HepG2 (cell line): ENCODE results near the gene C3orf18. TPM values are rescaled to one million over a fixed set of nuclear protein-coding genes. Genes with fewer than 3 reads are reported as not detected.

Source experiments
- AGO1 ChIP-seq: fragments of 200-400 bp; formaldehyde crosslinking; IDR thresholded peaks from 2 replicates; pipeline ENCODE4 v1.6.1; 2017; ENCODE audit warnings: mild to moderate bottlenecking, low read depth, low read length, moderate library complexity; ENCODE audit not compliant: poor library complexity, severe bottlenecking
- BRCA1 ChIP-seq: sonication (generic); formaldehyde crosslinking; IDR thresholded peaks from 2 replicates; pipeline ENCODE4 v1.4.0; 2020; ENCODE audit warnings: missing genetic modification reagents
- CC2D1A ChIP-seq: sonication (generic); formaldehyde crosslinking; IDR thresholded peaks from 2 replicates; pipeline ENCODE4 v1.8.1; 2023; ENCODE audit warnings: mild to moderate bottlenecking, missing genetic modification reagents
- EEA1 ChIP-seq: sonication (generic); formaldehyde crosslinking; IDR thresholded peaks from 2 replicates; pipeline ENCODE4 v1.5.1; 2020; ENCODE audit warnings: mild to moderate bottlenecking, missing genetic modification reagents, borderline replicate concordance
- HDAC2 ChIP-seq: sonication (generic); formaldehyde crosslinking; IDR thresholded peaks from 2 replicates; pipeline ENCODE4 v1.4.0; 2020; ENCODE audit warnings: missing genetic modification reagents
- KDM6A ChIP-seq: IDR thresholded peaks from 2 replicates; pipeline ENCODE4 v1.6.1; 2016; ENCODE audit warnings: low read depth
- RAD51 ChIP-seq: fragments of 450-650 bp; IDR thresholded peaks from 2 replicates; pipeline ENCODE4 v1.6.1; 2016; ENCODE audit warnings: borderline replicate concordance
- YEATS2 ChIP-seq: sonication (generic); formaldehyde crosslinking; IDR thresholded peaks from 2 replicates; pipeline ENCODE4 v1.4.0; 2020; ENCODE audit warnings: missing genetic modification reagents, borderline replicate concordance
- ZFP36L1 ChIP-seq: sonication (generic); formaldehyde crosslinking; IDR thresholded peaks from 2 replicates; pipeline ENCODE4 v1.8.0; 2022; ENCODE audit warnings: mild to moderate bottlenecking, missing genetic modification reagents, moderate library complexity
- ZNF331 ChIP-seq: sonication (generic); formaldehyde crosslinking; IDR thresholded peaks from 2 replicates; pipeline ENCODE4 v1.4.0; 2020; ENCODE audit warnings: missing genetic modification reagents
- ZNF724P ChIP-seq: sonication (generic); formaldehyde crosslinking; IDR thresholded peaks from 2 replicates; pipeline ENCODE4 v1.8.0; 2022; ENCODE audit warnings: missing genetic modification reagents, borderline replicate concordance
- polyA plus RNA-seq, 8 experiments: library from polyadenylated mRNA; depleted of rRNA in 3 of 8; stranded (reverse) in 7 of 8; unstranded in 1 of 8; fragments of >200 nt; fragmentation: Illumina TruSeq in 4 of 8; extraction: Trizol in 4 of 8; gene quantifications; 2 replicates each; pipeline versions ENCODE4 v1.2.1 to v1.2.3, GENCODE V29; 2011 to 2016; ENCODE audit warnings: low read depth in 4 of 8, missing spikeins in 1 of 8, mixed read lengths in 1 of 8; ENCODE audit not compliant: insufficient read depth in 1 of 8
- total RNA-seq, 5 experiments: library from RNA; depleted of rRNA; stranded (reverse); fragments of >200 nt; fragmentation: Illumina TruSeq; extraction: Trizol; gene quantifications; 2 replicates each; pipeline ENCODE4 v1.2.3, GENCODE V29; 2016; ENCODE audit warnings: low read depth in 1 of 5
- TF ChIP-seq, protein P1 (sequence below): sonication (generic); formaldehyde crosslinking; IDR thresholded peaks from 2 replicates; pipeline ENCODE4 v1.5.0; 2020; ENCODE audit warnings: missing genetic modification reagents
- TF ChIP-seq, protein P2 (sequence below): sonication (generic); formaldehyde crosslinking; IDR thresholded peaks from 2 replicates; pipeline ENCODE4 v1.4.0; 2020; ENCODE audit warnings: mild to moderate bottlenecking, missing genetic modification reagents, borderline replicate concordance
- TF ChIP-seq, protein P3 (sequence below): sonication (generic); formaldehyde crosslinking; IDR thresholded peaks from 2 replicates; pipeline ENCODE4 v1.4.0; 2020; ENCODE audit warnings: missing genetic modification reagents
- TF ChIP-seq, protein P4 (sequence below): sonication (generic); formaldehyde crosslinking; conservative IDR thresholded peaks from 2 replicates; pipeline ENCODE4 v1.8.0; 2022; ENCODE audit warnings: missing genetic modification reagents
- TF ChIP-seq, protein P5 (sequence below), 2 experiments: sonication (generic) in 1 of 2; formaldehyde crosslinking in 1 of 2; IDR thresholded peaks; 2 replicates each; pipeline versions ENCODE4 v1.4.0 to v1.6.1; 2018 to 2020; ENCODE audit warnings: missing genetic modification reagents in 2 of 2, borderline replicate concordance in 1 of 2, low read depth in 1 of 2, mild to moderate bottlenecking in 1 of 2, missing biosample characterization in 1 of 2

C3orf18 gene
- total and polyA plus RNA-seq, 2 of the 13 experiments (the other 11 are each of a cell fraction or from before 2014, with no cell fraction given) = 1.6 to 4.8 TPM

DNA sequence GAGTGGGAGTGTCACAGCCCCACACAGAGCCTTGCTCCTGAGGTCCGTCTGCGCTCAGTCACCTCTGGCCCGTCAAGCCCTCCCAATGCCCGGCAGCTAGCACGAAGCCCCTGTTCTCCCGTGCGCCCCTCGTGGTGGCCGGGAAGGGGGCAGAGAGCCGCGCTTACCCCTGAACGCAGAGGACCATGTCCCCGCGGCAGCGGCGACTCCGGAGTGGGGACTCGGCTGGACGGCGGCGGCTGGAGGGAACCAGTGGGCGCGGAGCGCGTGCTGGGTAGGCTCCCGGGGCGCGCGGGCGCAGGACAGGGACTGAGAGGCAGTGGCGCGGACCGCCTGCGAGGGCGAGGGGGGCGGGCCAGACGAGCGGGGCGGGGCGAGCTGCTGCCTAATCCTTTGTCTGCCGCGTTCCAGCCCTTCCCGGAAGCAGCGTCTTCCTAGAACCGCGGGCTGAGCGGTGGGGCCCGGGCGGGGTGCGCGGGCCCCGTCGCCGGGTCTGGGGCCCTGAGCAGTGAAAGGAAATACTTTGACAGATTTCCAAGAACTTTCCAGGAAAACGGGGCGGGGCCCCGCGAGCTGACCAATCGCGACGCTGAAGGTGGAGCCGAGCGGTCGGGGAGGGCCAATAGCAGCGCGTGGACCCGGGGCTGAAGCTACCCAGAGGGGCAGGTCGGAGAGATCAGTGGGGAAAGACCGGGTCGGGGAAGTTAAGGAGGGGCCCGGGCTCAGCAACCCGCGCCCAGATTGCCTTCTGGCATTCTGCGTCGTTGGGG lies 44.1 kb upstream of the C3orf18 start, which contains the start of gene CISH (continued):
- TF ChIP-seq, protein P1, sequence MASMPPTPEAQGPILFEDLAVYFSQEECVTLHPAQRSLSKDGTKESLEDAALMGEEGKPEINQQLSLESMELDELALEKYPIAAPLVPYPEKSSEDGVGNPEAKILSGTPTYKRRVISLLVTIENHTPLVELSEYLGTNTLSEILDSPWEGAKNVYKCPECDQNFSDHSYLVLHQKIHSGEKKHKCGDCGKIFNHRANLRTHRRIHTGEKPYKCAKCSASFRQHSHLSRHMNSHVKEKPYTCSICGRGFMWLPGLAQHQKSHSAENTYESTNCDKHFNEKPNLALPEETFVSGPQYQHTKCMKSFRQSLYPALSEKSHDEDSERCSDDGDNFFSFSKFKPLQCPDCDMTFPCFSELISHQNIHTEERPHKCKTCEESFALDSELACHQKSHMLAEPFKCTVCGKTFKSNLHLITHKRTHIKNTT (CRISPR knock-in tag) = no peak
- 0 out of 2 replicates have a peak, but pooled peaks have one; percentile 60 for TF ChIP-seq EEA1 (CRISPR knock-in tag)
- TF ChIP-seq BRCA1 (CRISPR knock-in tag) = no peak; the same call in 1 of the 2 replicates
- TF ChIP-seq, protein P2, sequence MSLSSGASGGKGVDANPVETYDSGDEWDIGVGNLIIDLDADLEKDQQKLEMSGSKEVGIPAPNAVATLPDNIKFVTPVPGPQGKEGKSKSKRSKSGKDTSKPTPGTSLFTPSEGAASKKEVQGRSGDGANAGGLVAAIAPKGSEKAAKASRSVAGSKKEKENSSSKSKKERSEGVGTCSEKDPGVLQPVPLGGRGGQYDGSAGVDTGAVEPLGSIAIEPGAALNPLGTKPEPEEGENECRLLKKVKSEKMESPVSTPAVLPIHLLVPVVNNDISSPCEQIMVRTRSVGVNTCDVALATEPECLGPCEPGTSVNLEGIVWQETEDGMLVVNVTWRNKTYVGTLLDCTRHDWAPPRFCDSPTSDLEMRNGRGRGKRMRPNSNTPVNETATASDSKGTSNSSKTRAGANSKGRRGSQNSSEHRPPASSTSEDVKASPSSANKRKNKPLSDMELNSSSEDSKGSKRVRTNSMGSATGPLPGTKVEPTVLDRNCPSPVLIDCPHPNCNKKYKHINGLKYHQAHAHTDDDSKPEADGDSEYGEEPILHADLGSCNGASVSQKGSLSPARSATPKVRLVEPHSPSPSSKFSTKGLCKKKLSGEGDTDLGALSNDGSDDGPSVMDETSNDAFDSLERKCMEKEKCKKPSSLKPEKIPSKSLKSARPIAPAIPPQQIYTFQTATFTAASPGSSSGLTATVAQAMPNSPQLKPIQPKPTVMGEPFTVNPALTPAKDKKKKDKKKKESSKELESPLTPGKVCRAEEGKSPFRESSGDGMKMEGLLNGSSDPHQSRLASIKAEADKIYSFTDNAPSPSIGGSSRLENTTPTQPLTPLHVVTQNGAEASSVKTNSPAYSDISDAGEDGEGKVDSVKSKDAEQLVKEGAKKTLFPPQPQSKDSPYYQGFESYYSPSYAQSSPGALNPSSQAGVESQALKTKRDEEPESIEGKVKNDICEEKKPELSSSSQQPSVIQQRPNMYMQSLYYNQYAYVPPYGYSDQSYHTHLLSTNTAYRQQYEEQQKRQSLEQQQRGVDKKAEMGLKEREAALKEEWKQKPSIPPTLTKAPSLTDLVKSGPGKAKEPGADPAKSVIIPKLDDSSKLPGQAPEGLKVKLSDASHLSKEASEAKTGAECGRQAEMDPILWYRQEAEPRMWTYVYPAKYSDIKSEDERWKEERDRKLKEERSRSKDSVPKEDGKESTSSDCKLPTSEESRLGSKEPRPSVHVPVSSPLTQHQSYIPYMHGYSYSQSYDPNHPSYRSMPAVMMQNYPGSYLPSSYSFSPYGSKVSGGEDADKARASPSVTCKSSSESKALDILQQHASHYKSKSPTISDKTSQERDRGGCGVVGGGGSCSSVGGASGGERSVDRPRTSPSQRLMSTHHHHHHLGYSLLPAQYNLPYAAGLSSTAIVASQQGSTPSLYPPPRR (CRISPR knock-in tag) = peak; percentile 54
- TF ChIP-seq, protein P3, sequence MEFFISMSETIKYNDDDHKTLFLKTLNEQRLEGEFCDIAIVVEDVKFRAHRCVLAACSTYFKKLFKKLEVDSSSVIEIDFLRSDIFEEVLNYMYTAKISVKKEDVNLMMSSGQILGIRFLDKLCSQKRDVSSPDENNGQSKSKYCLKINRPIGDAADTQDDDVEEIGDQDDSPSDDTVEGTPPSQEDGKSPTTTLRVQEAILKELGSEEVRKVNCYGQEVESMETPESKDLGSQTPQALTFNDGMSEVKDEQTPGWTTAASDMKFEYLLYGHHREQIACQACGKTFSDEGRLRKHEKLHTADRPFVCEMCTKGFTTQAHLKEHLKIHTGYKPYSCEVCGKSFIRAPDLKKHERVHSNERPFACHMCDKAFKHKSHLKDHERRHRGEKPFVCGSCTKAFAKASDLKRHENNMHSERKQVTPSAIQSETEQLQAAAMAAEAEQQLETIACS (CRISPR knock-in tag) = peak; percentile 80
- peak; percentile 41 for TF ChIP-seq AGO1
- TF ChIP-seq, protein P4, sequence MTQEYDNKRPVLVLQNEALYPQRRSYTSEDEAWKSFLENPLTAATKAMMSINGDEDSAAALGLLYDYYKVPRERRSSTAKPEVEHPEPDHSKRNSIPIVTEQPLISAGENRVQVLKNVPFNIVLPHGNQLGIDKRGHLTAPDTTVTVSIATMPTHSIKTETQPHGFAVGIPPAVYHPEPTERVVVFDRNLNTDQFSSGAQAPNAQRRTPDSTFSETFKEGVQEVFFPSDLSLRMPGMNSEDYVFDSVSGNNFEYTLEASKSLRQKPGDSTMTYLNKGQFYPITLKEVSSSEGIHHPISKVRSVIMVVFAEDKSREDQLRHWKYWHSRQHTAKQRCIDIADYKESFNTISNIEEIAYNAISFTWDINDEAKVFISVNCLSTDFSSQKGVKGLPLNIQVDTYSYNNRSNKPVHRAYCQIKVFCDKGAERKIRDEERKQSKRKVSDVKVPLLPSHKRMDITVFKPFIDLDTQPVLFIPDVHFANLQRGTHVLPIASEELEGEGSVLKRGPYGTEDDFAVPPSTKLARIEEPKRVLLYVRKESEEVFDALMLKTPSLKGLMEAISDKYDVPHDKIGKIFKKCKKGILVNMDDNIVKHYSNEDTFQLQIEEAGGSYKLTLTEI (CRISPR knock-in tag) = no peak
- TF ChIP-seq ZNF331 (CRISPR knock-in tag) = peak; percentile 68; the same call in 1 of the 2 replicates
- peak; percentile 53; the same call in 1 of the 2 replicates for TF ChIP-seq HDAC2 (CRISPR knock-in tag)
- no peak for TF ChIP-seq YEATS2 (CRISPR knock-in tag)
- peak; percentile 83; the same call in 1 of the 2 replicates for TF ChIP-seq ZNF724P (CRISPR knock-in tag)
- 0 out of 2 replicates have a peak, but pooled peaks have one; percentile 25 for TF ChIP-seq CC2D1A (CRISPR knock-in tag)
- TF ChIP-seq RAD51 = no peak
- peak; percentile 75; the same call in 1 of the 2 replicates for TF ChIP-seq ZFP36L1
- TF ChIP-seq, protein P5, sequence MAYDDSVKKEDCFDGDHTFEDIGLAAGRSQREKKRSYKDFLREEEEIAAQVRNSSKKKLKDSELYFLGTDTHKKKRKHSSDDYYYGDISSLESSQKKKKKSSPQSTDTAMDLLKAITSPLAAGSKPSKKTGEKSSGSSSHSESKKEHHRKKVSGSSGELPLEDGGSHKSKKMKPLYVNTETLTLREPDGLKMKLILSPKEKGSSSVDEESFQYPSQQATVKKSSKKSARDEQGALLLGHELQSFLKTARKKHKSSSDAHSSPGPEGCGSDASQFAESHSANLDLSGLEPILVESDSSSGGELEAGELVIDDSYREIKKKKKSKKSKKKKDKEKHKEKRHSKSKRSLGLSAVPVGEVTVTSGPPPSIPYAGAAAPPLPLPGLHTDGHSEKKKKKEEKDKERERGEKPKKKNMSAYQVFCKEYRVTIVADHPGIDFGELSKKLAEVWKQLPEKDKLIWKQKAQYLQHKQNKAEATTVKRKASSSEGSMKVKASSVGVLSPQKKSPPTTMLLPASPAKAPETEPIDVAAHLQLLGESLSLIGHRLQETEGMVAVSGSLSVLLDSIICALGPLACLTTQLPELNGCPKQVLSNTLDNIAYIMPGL (CRISPR knock-in tag; IDR thresholded peaks at IDR 0.05; ENCODE audit: borderline replicate concordance in 1 of 2, low read depth in 1 of 2) = peak; percentile 57 to 82
- no peak for TF ChIP-seq KDM6A (CRISPR knock-in tag)
